B cell (primary cell): ENCODE results near the gene MTMR10. TPM values are rescaled to one million over a fixed set of nuclear protein-coding genes. Genes with fewer than 3 reads are reported as not detected.

ENCODE experiments used
- ATAC-seq: fragments of 200-7000 bp; cut with Tn5 transposase; one replicate; pipeline ENCODE4 v1.10.0; 2021; ENCODE audit warnings: low read depth, mild to moderate bottlenecking, moderate number of reproducible peaks, moderate library complexity
- CTCF ChIA-PET: fragments of 350-600 bp; sonication (Branson Sonifier 250); formaldehyde crosslinking; loops from one replicate; lab custom pipeline; 2021; ENCODE audit warnings: antibody characterized with exemption, inconsistent platforms; lab: Charles Lee
- POLR2A ChIA-PET: fragments of 350-600 bp; sonication (Branson Sonifier 250); formaldehyde crosslinking; loops from one replicate; lab custom pipeline; 2021; ENCODE audit warnings: antibody characterized with exemption; lab: Charles Lee
- DNase-seq: peaks from one replicate; pipeline ENCODE4 v3.0.0; 2013
- H2AFZ ChIP-seq: 2 replicates; pipeline ENCODE4 v1.6.1; 2012; ENCODE audit warnings: mild to moderate bottlenecking, low read depth, low read length; ENCODE audit not compliant: insufficient read depth, poor library complexity, severe bottlenecking
- H3K27ac ChIP-seq, 2 donors: 1 replicate in 1 of 2; 2 replicates in 1 of 2; pipeline ENCODE4 v1.5.1; 2012 to 2013; ENCODE audit warnings: low read length in 2 of 2, mild to moderate bottlenecking in 2 of 2, moderate library complexity in 1 of 2
- H3K27me3 ChIP-seq, 4 experiments: fragments of 200-600 bp in 1 of 4; sonication (generic) in 1 of 4; replicated peaks in 1 of 4; 1 replicate in 2 of 4; 2 replicates in 2 of 4; pipeline versions ENCODE4 v1.6.1 to v1.7.0; 2013 to 2016; ENCODE audit warnings: low read length in 3 of 4, mild to moderate bottlenecking in 2 of 4, mixed read lengths in 1 of 4, moderate library complexity in 1 of 4; ENCODE audit not compliant: insufficient read depth in 4 of 4, control insufficient read depth in 3 of 4; ENCODE audit errors: control extremely low read depth in 1 of 4
- H3K36me3 ChIP-seq, 2 experiments: replicated peaks in 1 of 2; 1 replicate in 1 of 2; 2 replicates in 1 of 2; pipeline versions ENCODE4 v1.6.1 to v1.7.1; 2013; ENCODE audit warnings: low read length in 1 of 2; ENCODE audit not compliant: insufficient read depth in 2 of 2, control insufficient read depth in 1 of 2; ENCODE audit errors: control extremely low read depth in 1 of 2, extremely low read depth in 1 of 2
- H3K4me1 ChIP-seq, 2 donors: fragments of 200-600 bp in 1 of 2; sonication (generic) in 1 of 2; 1 replicate in 1 of 2; 2 replicates in 1 of 2; pipeline versions ENCODE4 v1.5.1 to v1.6.1; 2013 to 2017; ENCODE audit warnings: low read length in 2 of 2; ENCODE audit not compliant: control insufficient read depth in 2 of 2, insufficient read depth in 2 of 2
- H3K4me2 ChIP-seq: replicated peaks from 2 replicates; pipeline ENCODE3; 2012; ENCODE audit warnings: mild to moderate bottlenecking, low read depth, low read length; ENCODE audit not compliant: poor library complexity, severe bottlenecking
- H3K4me3 ChIP-seq, 5 experiments: fragments of 200-600 bp in 1 of 5; sonication (generic) in 1 of 5; 1 replicate in 3 of 5; 2 replicates in 2 of 5; pipeline versions ENCODE4 v1.5.1 to v1.7.0; 2011 to 2016; ENCODE audit warnings: low read length in 4 of 5, mild to moderate bottlenecking in 4 of 5, low read depth in 2 of 5, control low read depth in 1 of 5, moderate library complexity in 1 of 5; ENCODE audit not compliant: insufficient read depth in 1 of 5; ENCODE audit errors: control extremely low read depth in 1 of 5, extremely low read depth in 1 of 5
- H3K79me2 ChIP-seq: fragments of 200-600 bp; sonication (generic); one replicate; pipeline ENCODE4 v1.6.0; 2016; ENCODE audit warnings: low read length; ENCODE audit not compliant: control insufficient read depth, insufficient read depth
- H3K9ac ChIP-seq: fragments of 200-600 bp; sonication (generic); 2 replicates; pipeline ENCODE4 v1.6.1; 2017; ENCODE audit warnings: mild to moderate bottlenecking, low read length, moderate library complexity
- H3K9me3 ChIP-seq, 3 donors: one replicate each; pipeline versions ENCODE4 v1.6.1 to v1.7.1; 2013; ENCODE audit warnings: low read length in 2 of 3; ENCODE audit not compliant: control insufficient read depth in 2 of 3, insufficient read depth in 1 of 3; ENCODE audit errors: control extremely low read depth in 1 of 3
- H4K20me1 ChIP-seq: 2 replicates; pipeline ENCODE4 v1.6.0; 2012; ENCODE audit warnings: mild to moderate bottlenecking, low read length; ENCODE audit not compliant: insufficient read depth, control insufficient read depth, poor library complexity, severe bottlenecking
- H3K27ac Mint-ChIP-seq: one replicate; pipeline ENCODE4 v1.8.0; 2021; ENCODE audit warnings: mixed read lengths
- H3K27me3 Mint-ChIP-seq: one replicate; pipeline ENCODE4 v1.8.0; 2021; ENCODE audit warnings: mixed read lengths
- H3K4me1 Mint-ChIP-seq: one replicate; pipeline ENCODE4 v1.8.0; 2021; ENCODE audit warnings: mixed read lengths
- H3K4me3 Mint-ChIP-seq: one replicate; pipeline ENCODE4 v1.8.0; 2021; ENCODE audit warnings: mixed read lengths
- H3K9me3 Mint-ChIP-seq: one replicate; pipeline ENCODE4 v1.8.0; 2022; ENCODE audit warnings: mixed read lengths; ENCODE audit not compliant: insufficient read depth
- EZH2 ChIP-seq: IDR thresholded peaks from 2 replicates; pipeline ENCODE4 v1.6.1; 2012; ENCODE audit warnings: borderline replicate concordance, low read depth, mild to moderate bottlenecking, moderate library complexity, low read length; ENCODE audit not compliant: insufficient read depth, poor library complexity, severe bottlenecking
- WGBS: methylation state at CpG from one replicate; pipeline ENCODE4 v1.1.5; 2013; ENCODE audit warnings: missing lambda C conversion rate; ENCODE audit not compliant: insufficient coverage; 5-methylcytosine and 5-hydroxymethylcytosine counted together
- intact Hi-C: fragments of 100-400 bp; cut with micrococcal nuclease; formaldehyde crosslinking; loops from one replicate; pipeline ENCODE4 v1.10.0; 2022
- polyA plus RNA-seq: library from polyadenylated mRNA; depleted of rRNA; stranded (reverse); fragments of >200 nt; gene quantifications from 2 replicates; pipeline ENCODE4 v1.2.3, GENCODE V29; 2012
- total RNA-seq, 2 donors: library from RNA; stranded (reverse); fragments of 120-200 nt in 1 of 2; gene quantifications; 1 replicate in 1 of 2; 2 replicates in 1 of 2; pipeline versions ENCODE4 v1.2.3 to v1.2.4, GENCODE V29; 2013 to 2022
- TF ChIP-seq, protein P1 (sequence below): fragments of 200-600 bp; IDR thresholded peaks from one replicate; pipeline ENCODE4 v1.8.0; 2022; ENCODE audit warnings: antibody characterized with exemption, mild to moderate bottlenecking

MTMR10 gene
- total and polyA plus RNA-seq, 2 donors (not counting 1 experiment from before 2014, with no cell fraction given): 27.9 to 50.2 TPM

DNA sequence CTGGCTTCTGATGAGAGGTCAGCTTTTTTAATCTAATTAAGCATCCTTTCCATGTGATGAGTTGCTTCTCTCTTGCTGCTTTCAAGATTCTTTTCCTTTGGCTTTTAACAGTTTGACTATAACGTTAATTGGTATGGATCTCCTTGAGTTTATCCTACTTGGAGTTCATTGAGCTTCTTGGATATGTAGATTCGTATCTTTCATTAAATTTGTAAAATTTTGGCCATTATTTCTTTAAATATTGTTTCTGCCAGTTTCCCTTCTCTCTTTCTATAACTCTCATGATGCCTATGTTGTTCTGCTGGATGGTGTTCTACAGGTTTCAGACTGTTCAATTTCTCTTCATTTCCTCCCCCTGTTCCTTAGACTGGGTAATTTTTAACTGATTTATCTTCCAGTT, 21.0 kb upstream of the MTMR10 start:
- H3K4me2 ChIP-seq: no peak overlapping the region
- Mint-ChIP-seq H3K9me3 (peaks cover 2% of the 10 kb centered on the region), H3K27ac (peak overlapping the region; percentile 1), H3K4me1 (peaks cover 52% of the 10 kb centered on the region), H3K4me3 (no peak overlapping the region), H3K27me3 (no peaks in the 10 kb centered on the region)
- no peak for ATAC-seq
- H3K4me3 ChIP-seq: peak overlapping the region in 1 of 5 experiments; percentile 26
- no peak for TF ChIP-seq EZH2
- TF ChIP-seq, protein P1, sequence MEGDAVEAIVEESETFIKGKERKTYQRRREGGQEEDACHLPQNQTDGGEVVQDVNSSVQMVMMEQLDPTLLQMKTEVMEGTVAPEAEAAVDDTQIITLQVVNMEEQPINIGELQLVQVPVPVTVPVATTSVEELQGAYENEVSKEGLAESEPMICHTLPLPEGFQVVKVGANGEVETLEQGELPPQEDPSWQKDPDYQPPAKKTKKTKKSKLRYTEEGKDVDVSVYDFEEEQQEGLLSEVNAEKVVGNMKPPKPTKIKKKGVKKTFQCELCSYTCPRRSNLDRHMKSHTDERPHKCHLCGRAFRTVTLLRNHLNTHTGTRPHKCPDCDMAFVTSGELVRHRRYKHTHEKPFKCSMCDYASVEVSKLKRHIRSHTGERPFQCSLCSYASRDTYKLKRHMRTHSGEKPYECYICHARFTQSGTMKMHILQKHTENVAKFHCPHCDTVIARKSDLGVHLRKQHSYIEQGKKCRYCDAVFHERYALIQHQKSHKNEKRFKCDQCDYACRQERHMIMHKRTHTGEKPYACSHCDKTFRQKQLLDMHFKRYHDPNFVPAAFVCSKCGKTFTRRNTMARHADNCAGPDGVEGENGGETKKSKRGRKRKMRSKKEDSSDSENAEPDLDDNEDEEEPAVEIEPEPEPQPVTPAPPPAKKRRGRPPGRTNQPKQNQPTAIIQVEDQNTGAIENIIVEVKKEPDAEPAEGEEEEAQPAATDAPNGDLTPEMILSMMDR: no peak
- H3K9me3 ChIP-seq: peaks cover 5 to 18% (median 13%) of the 10 kb centered on the region in 3 donors
- H3K79me2 ChIP-seq: no peaks in the 10 kb centered on the region
- ChIA-PET CTCF (interaction anchor here (3.4 kb wide), 1 partner anchor 116 kb away, joined by 15 read pairs; no protein-coding TSS in a partner anchor), POLR2A (interaction anchor here (0.6 kb wide), 1 partner anchor 8 kb away, joined by 3 read pairs; no protein-coding TSS in a partner anchor)
- no peaks in the 10 kb centered on the region for H4K20me1 ChIP-seq
- DNase-seq: no peak
- H3K36me3 ChIP-seq: no peaks in the 10 kb centered on the region
- H2AFZ ChIP-seq: no peak overlapping the region
- peaks cover 30 to 45% of the 10 kb centered on the region in 2 donors for H3K4me1 ChIP-seq
- intact Hi-C loops: loop anchor here (5.0 kb wide), 1 partner anchor 35 kb away; no protein-coding TSS in a partner anchor
- no peak overlapping the region for H3K9ac ChIP-seq
- H3K27me3 ChIP-seq: no peaks in the 10 kb centered on the region
- no CpG with 5 or more reads among the region's 2 CpGs for WGBS
- peak overlapping the region in 1 of 2 donors; percentile 73 for H3K27ac ChIP-seq

DNA sequence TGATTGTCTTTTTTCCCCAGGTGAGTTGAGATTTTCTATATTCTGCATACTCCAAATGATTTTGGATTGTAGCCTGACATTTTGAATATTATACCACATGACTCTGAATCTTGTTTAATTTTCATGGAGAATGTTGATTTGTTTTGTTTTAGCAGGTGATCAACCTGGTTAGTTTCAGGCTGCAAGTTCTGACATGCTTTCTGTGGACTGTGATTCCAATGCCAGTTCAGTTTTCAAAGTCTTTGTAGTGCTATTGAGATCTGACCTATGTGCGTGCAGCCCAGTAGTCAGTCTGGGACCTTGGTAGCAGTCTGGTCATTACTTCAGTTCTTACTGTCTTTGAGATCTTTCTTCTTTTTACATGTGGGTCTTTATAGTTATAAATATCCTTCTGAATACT, 18.6 kb upstream of the MTMR10 start:
- H3K4me3 Mint-ChIP-seq: no peak overlapping the region
- intact Hi-C loops: loop anchor here (5.0 kb wide), 1 partner anchor 33 kb away; no protein-coding TSS in a partner anchor
- Histone ChIP-seq H3K79me2 (no peaks in the 10 kb centered on the region), H3K9ac (no peak overlapping the region), H3K9me3 (peaks cover 5 to 18% (median 13%) of the 10 kb centered on the region in 3 donors), H3K27ac (no peak overlapping the region), H3K36me3 (no peaks in the 10 kb centered on the region), H3K4me3 (no peak overlapping the region), H2AFZ (no peak overlapping the region), H3K27me3 (no peaks in the 10 kb centered on the region), H3K4me1 (peaks cover 38 to 53% of the 10 kb centered on the region in 2 donors), H3K4me2 (no peak overlapping the region), H4K20me1 (no peaks in the 10 kb centered on the region)
- TF ChIP-seq EZH2: no peak
- TF ChIP-seq, protein P1: no peak
- CTCF ChIA-PET: no interaction called here
- DNase-seq (no peak), ATAC-seq (no peak)
- POLR2A ChIA-PET: no interaction called here
- no CpG with 5 or more reads among the region's 1 CpG for WGBS
- no peak overlapping the region for H3K27ac Mint-ChIP-seq
- peaks cover 60% of the 10 kb centered on the region for H3K4me1 Mint-ChIP-seq
- peaks cover 2% of the 10 kb centered on the region for H3K9me3 Mint-ChIP-seq
- no peaks in the 10 kb centered on the region for H3K27me3 Mint-ChIP-seq
